HEK293 (cell line): ENCODE measurements around the gene ZNF385C.

Source experiments
- CTCF ChIA-PET: fragments of 350-600 bp; formaldehyde crosslinking; extraction: SDS; loops from one replicate; lab custom pipeline; 2021; ENCODE audit warnings: antibody characterized with exemption; lab: Yijun Ruan, JAX
- POLR2A ChIA-PET: fragments of 300-600 bp; formaldehyde crosslinking; extraction: SDS; loops from one replicate; lab custom pipeline; 2020; ENCODE audit warnings: antibody characterized with exemption, inconsistent platforms; lab: Yijun Ruan, JAX
- H3K27ac ChIP-seq: fragments of 200-500 bp; sonication (Bioruptor generic); 2 replicates; pipeline ENCODE4 v1.5.1; 2014; ENCODE audit warnings: low read depth, low read length, control low read depth, inconsistent platforms; ENCODE audit errors: extremely low read depth
- H3K36me3 ChIP-seq, 2 experiments: fragments of 200-500 bp in 1 of 2; sonication (Bioruptor generic) in 1 of 2; 1 replicate in 1 of 2; 2 replicates in 1 of 2; pipeline ENCODE4 v1.5.1; 2014 to 2017; ENCODE audit warnings: inconsistent platforms in 2 of 2, low read length in 2 of 2; ENCODE audit not compliant: control insufficient read depth in 2 of 2, insufficient read depth in 1 of 2
- H3K4me1 ChIP-seq: fragments of 200-500 bp; sonication (Bioruptor generic); 2 replicates; pipeline ENCODE4 v1.5.1; 2014; ENCODE audit warnings: mild to moderate bottlenecking, low read length, inconsistent platforms; ENCODE audit not compliant: control insufficient read depth, insufficient read depth
- H3K4me3 ChIP-seq: 2 replicates; pipeline ENCODE4 v1.5.1; 2011; ENCODE audit warnings: low read depth, mild to moderate bottlenecking, control low read depth, low read length, moderate library complexity
- H3K9me3 ChIP-seq: fragments of 200-500 bp; sonication (Bioruptor generic); 2 replicates; pipeline ENCODE4 v1.5.1; 2014; ENCODE audit warnings: low read depth, low read length, inconsistent platforms; ENCODE audit not compliant: control insufficient read depth, insufficient read depth
- EGR2 ChIP-seq: fragments of 450-650 bp; formaldehyde crosslinking; IDR thresholded peaks from 2 replicates; pipeline ENCODE4 v1.5.1; 2016; ENCODE audit warnings: low read depth, missing biosample characterization, missing genetic modification characterization
- GLIS1 ChIP-seq: fragments of 450-650 bp; formaldehyde crosslinking; IDR thresholded peaks from 2 replicates; pipeline ENCODE4 v1.5.1; 2016; ENCODE audit warnings: missing biosample characterization, missing genetic modification characterization
- GLIS2 ChIP-seq: fragments of 450-650 bp; formaldehyde crosslinking; IDR thresholded peaks from 2 replicates; pipeline ENCODE4 v1.5.1; 2016; ENCODE audit warnings: missing biosample characterization, missing genetic modification characterization
- PRDM10 ChIP-seq: fragments of 450-650 bp; formaldehyde crosslinking; IDR thresholded peaks from 2 replicates; pipeline ENCODE4 v1.5.1; 2016; ENCODE audit warnings: missing biosample characterization, missing genetic modification characterization
- SP2 ChIP-seq: fragments of 450-650 bp; formaldehyde crosslinking; IDR thresholded peaks from 2 replicates; pipeline ENCODE4 v1.5.1; 2016; ENCODE audit warnings: missing biosample characterization, missing genetic modification characterization
- ZNF10 ChIP-seq: fragments of 450-650 bp; formaldehyde crosslinking; IDR thresholded peaks from 2 replicates; pipeline ENCODE4 v1.5.1; 2017; ENCODE audit warnings: missing biosample characterization, missing genetic modification characterization
- ZNF174 ChIP-seq: fragments of 450-650 bp; formaldehyde crosslinking; IDR thresholded peaks from 2 replicates; pipeline ENCODE4 v1.5.0; 2017; ENCODE audit warnings: missing biosample characterization, mild to moderate bottlenecking, missing genetic modification characterization
- ZNF223 ChIP-seq: fragments of 450-650 bp; formaldehyde crosslinking; IDR thresholded peaks from 2 replicates; pipeline ENCODE4 v1.5.1; 2016; ENCODE audit warnings: missing biosample characterization, missing genetic modification characterization
- ZNF239 ChIP-seq: fragments of 450-650 bp; formaldehyde crosslinking; IDR thresholded peaks from 2 replicates; pipeline ENCODE4 v1.5.1; 2016; ENCODE audit warnings: missing biosample characterization, missing genetic modification characterization
- ZNF274 ChIP-seq, 2 experiments: fragments of 200-500 bp in 1 of 2; fragments of 450-650 bp in 1 of 2; sonication (Bioruptor generic) in 1 of 2; formaldehyde crosslinking in 1 of 2; IDR thresholded peaks; 2 replicates each; pipeline versions ENCODE4 v1.5.1 to v1.6.1; 2014 to 2016; ENCODE audit warnings: borderline replicate concordance in 1 of 2, inconsistent platforms in 1 of 2, low read length in 1 of 2, missing biosample characterization in 1 of 2, missing genetic modification characterization in 1 of 2
- ZNF354C ChIP-seq: fragments of 450-650 bp; formaldehyde crosslinking; IDR thresholded peaks from 2 replicates; pipeline ENCODE4 v1.5.1; 2016; ENCODE audit warnings: missing biosample characterization, missing genetic modification characterization, low read depth, borderline replicate concordance
- ZNF391 ChIP-seq: fragments of 450-650 bp; formaldehyde crosslinking; IDR thresholded peaks from 2 replicates; pipeline ENCODE4 v1.5.1; 2016; ENCODE audit warnings: low read depth, missing biosample characterization, missing genetic modification characterization, borderline replicate concordance
- ZNF398 ChIP-seq: fragments of 450-650 bp; formaldehyde crosslinking; IDR thresholded peaks from 2 replicates; pipeline ENCODE4 v1.5.1; 2017; ENCODE audit warnings: missing biosample characterization, missing genetic modification characterization
- ZNF558 ChIP-seq: fragments of 450-650 bp; formaldehyde crosslinking; IDR thresholded peaks from 2 replicates; pipeline ENCODE4 v1.5.1; 2016; ENCODE audit warnings: missing biosample characterization, missing genetic modification characterization
- ZNF585B ChIP-seq: fragments of 450-650 bp; formaldehyde crosslinking; IDR thresholded peaks from 2 replicates; pipeline ENCODE4 v1.5.1; 2016; ENCODE audit warnings: missing biosample characterization, missing genetic modification characterization
- ZNF692 ChIP-seq: fragments of 450-650 bp; formaldehyde crosslinking; IDR thresholded peaks from 2 replicates; pipeline ENCODE4 v1.5.1; 2016; ENCODE audit warnings: missing biosample characterization, missing genetic modification characterization
- ZNF777 ChIP-seq: fragments of 450-650 bp; formaldehyde crosslinking; IDR thresholded peaks from 2 replicates; pipeline ENCODE4 v1.5.1; 2017; ENCODE audit warnings: missing biosample characterization, missing genetic modification characterization, borderline replicate concordance

The ZNF385C gene

GRCh38 chr17:42072323-42073187 lies 25.7 kb downstream of the ZNF385C start (continued):
- no peak for TF ChIP-seq ZNF398 (tag by site-specific recombination)
- TF ChIP-seq EGR2 (tag by site-specific recombination) = peak; percentile 43; the same call in 1 of the 2 replicates
- TF ChIP-seq ZNF585B (tag by site-specific recombination) = no peak
- TF ChIP-seq GLIS1 = peak; percentile 72
- TF ChIP-seq ZNF239 (tag by site-specific recombination) = no peak

GRCh38 chr17:42071810-42072209 lies 26.5 kb downstream of the ZNF385C start:
- H3K36me3 ChIP-seq = no peaks in the 10 kb centered on the region
- POLR2A ChIA-PET = no interaction called here
- no peaks in the 10 kb centered on the region for H3K4me1 ChIP-seq
- no peaks in the 10 kb centered on the region for H3K9me3 ChIP-seq
- no peak overlapping the region for H3K4me3 ChIP-seq
- H3K27ac ChIP-seq = no peak overlapping the region
- TF ChIP-seq ZNF10 (no peak), ZNF174 (tag by site-specific recombination) (no peak), GLIS2 (tag by site-specific recombination) (peak; percentile 57; the same call in 1 of the 2 replicates), ZNF398 (tag by site-specific recombination) (peak; percentile 63), GLIS1 (peak; percentile 49; the same call in 1 of the 2 replicates), ZNF391 (no peak), PRDM10 (tag by site-specific recombination) (peak; percentile 87)
- CTCF ChIA-PET = interaction anchor here (0.5 to 1.7 kb wide), 5 partner anchors 11 to 44 kb away, joined by 3 to 8 read pairs (median 3); no protein-coding TSS in a partner anchor

- no peak overlapping the region for H3K4me3 ChIP-seq
- H3K4me1 ChIP-seq = no peaks in the 10 kb centered on the region
- POLR2A ChIA-PET = interaction anchor here (0.6 kb wide), 1 partner anchor 11 kb away, joined by 3 read pairs; no protein-coding TSS in a partner anchor
- H3K36me3 ChIP-seq = no peaks in the 10 kb centered on the region
- no peaks in the 10 kb centered on the region for H3K9me3 ChIP-seq
- CTCF ChIA-PET = interaction anchor here (0.5 to 5.3 kb wide), 12 partner anchors 11 to 1914 kb away, joined by 3 to 132 read pairs (median 8); partner anchors contain the start of genes KAT2A, PSMC3IP and ZNF385C
- no peak overlapping the region for H3K27ac ChIP-seq
- peak; percentile 54 for TF ChIP-seq GLIS1
- TF ChIP-seq ZNF777 (tag by site-specific recombination) = no peak
- TF ChIP-seq ZNF223 (tag by site-specific recombination) = no peak
- TF ChIP-seq ZNF354C = no peak
- no peak for TF ChIP-seq ZNF692 (tag by site-specific recombination)
- TF ChIP-seq SP2 (tag by site-specific recombination) = peak; percentile 13; the same call in 1 of the 2 replicates
- TF ChIP-seq ZNF274 (IDR thresholded peaks at IDR 0.05; ENCODE audit: low read length) = no peak
- no peak for TF ChIP-seq ZNF274 (tag by site-specific recombination; IDR thresholded peaks at IDR 0.05; ENCODE audit: borderline replicate concordance)
- TF ChIP-seq ZNF558 (tag by site-specific recombination) = no peak
- TF ChIP-seq PRDM10 (tag by site-specific recombination) = no peak
Measured at GRCh38 chr17:42068979-42069378, 29.3 kb downstream of the ZNF385C start.
